ENCODE results near the gene KIF5C.
A peak's percentile ranks its signal among the peaks of the same experiment; 100 is the strongest.

KIF5C gene

DNA sequence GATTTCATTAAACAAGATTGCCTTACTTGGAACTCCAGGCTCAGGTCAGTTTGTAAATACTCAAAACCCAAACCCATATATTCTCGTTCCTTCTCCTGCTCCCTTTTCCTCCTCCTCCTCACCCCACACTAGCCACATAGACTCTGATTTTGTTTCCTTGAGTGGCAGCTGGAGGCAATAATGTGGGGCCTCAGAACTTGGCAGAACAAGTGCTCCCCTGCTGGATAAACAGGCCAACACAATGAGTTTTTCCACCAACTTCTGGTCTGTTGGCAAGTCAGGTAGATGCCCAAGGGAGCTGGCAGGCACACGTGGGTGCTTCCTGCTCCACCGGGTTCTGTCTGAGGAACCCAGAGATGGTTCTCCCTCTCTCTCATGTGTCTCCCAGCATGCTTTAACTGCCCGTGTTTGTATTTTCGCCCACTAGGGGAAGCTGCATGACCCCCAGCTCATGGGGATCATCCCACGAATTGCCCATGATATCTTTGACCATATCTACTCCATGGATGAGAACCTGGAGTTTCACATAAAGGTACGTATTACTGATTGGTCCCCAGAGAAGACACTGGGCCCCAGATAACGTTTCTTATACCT lies 61.9 kb downstream of the KIF5C start:
- no peak overlapping the region for H2AFZ ChIP-seq (ENCODE audit: low read length)

DNA sequence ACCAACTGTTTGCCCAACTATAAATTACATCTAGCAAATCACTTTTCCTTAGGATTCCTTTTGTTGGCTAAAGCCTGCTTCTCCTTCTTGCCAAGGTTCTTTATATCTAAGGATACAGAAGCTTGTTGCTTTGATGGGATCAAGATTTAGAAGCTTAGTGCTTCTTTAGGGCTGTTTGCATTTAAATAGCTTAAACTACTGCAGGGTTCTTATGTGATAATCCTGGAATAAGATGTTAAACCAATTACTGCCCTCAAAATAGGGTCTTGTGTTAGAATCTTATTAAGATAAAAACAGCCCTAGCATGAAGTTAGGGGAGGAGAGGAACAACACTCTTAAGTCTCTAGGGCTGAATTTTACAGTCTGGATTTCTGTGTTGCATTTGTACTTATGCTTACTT lies 64.2 kb downstream of the KIF5C start:
- Histone ChIP-seq H3K4me1 (ENCODE audit: insufficient read depth, low read length, poor library complexity, severe bottlenecking) (no peaks in the 10 kb centered on the region), H4K20me1 (ENCODE audit: insufficient read depth, low read length, poor library complexity, severe bottlenecking) (no peaks in the 10 kb centered on the region), H3F3A (ENCODE audit: low read depth) (no peaks in the 10 kb centered on the region), H3K4me3 (ENCODE audit: low read length, poor library complexity, severe bottlenecking) (no peak overlapping the region), H3K9me3 (ENCODE audit: insufficient read depth, low read depth, low read length) (no peaks in the 10 kb centered on the region), H3K27me3 (ENCODE audit: insufficient read depth, low read length, poor library complexity, severe bottlenecking) (no peaks in the 10 kb centered on the region), H2AFZ (ENCODE audit: low read length) (no peak overlapping the region), H3K79me2 (ENCODE audit: insufficient read depth, low read length) (no peaks in the 10 kb centered on the region), H3K4me2 (ENCODE audit: low read depth, low read length, poor library complexity, severe bottlenecking) (no peak overlapping the region), H3K36me3 (ENCODE audit: insufficient read depth, low read length) (no peaks in the 10 kb centered on the region), H3K9me2 (replicated peaks; ENCODE audit: low read depth, low read length) (no peaks in the 10 kb centered on the region), H3K9ac (ENCODE audit: low read depth, low read length, poor library complexity, severe bottlenecking) (no peak overlapping the region)
- TF ChIP-seq, protein P1, sequence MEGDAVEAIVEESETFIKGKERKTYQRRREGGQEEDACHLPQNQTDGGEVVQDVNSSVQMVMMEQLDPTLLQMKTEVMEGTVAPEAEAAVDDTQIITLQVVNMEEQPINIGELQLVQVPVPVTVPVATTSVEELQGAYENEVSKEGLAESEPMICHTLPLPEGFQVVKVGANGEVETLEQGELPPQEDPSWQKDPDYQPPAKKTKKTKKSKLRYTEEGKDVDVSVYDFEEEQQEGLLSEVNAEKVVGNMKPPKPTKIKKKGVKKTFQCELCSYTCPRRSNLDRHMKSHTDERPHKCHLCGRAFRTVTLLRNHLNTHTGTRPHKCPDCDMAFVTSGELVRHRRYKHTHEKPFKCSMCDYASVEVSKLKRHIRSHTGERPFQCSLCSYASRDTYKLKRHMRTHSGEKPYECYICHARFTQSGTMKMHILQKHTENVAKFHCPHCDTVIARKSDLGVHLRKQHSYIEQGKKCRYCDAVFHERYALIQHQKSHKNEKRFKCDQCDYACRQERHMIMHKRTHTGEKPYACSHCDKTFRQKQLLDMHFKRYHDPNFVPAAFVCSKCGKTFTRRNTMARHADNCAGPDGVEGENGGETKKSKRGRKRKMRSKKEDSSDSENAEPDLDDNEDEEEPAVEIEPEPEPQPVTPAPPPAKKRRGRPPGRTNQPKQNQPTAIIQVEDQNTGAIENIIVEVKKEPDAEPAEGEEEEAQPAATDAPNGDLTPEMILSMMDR (conservative IDR thresholded peaks at IDR 0.05; ENCODE audit: low read length), result no peak
- no peak for TF ChIP-seq EZH2phosphoT487 (IDR thresholded peaks at IDR 0.05; ENCODE audit: borderline replicate concordance)

More for the DNA sequence above, 61.9 kb downstream of the KIF5C start:
- H3K4me2 ChIP-seq (ENCODE audit: low read depth, low read length, poor library complexity, severe bottlenecking), result no peak overlapping the region
- no peaks in the 10 kb centered on the region for H3K27me3 ChIP-seq (ENCODE audit: insufficient read depth, low read length, poor library complexity, severe bottlenecking)
- H4K20me1 ChIP-seq (ENCODE audit: insufficient read depth, low read length, poor library complexity, severe bottlenecking), result no peaks in the 10 kb centered on the region
- H3K9me2 ChIP-seq (replicated peaks; ENCODE audit: low read depth, low read length), result no peaks in the 10 kb centered on the region
- TF ChIP-seq, protein P1 (conservative IDR thresholded peaks at IDR 0.05; ENCODE audit: low read length), result peak; percentile 51
- TF ChIP-seq EZH2phosphoT487 (IDR thresholded peaks at IDR 0.05; ENCODE audit: borderline replicate concordance), result no peak
- H3F3A ChIP-seq (ENCODE audit: low read depth), result no peaks in the 10 kb centered on the region
- H3K36me3 ChIP-seq (ENCODE audit: insufficient read depth, low read length), result no peaks in the 10 kb centered on the region
- H3K9ac ChIP-seq (ENCODE audit: low read depth, low read length, poor library complexity, severe bottlenecking), result no peak overlapping the region
- no peaks in the 10 kb centered on the region for H3K9me3 ChIP-seq (ENCODE audit: insufficient read depth, low read depth, low read length)
- H3K4me3 ChIP-seq (ENCODE audit: low read length, poor library complexity, severe bottlenecking), result no peak overlapping the region
- H3K4me1 ChIP-seq (ENCODE audit: insufficient read depth, low read length, poor library complexity, severe bottlenecking), result no peaks in the 10 kb centered on the region
- H3K79me2 ChIP-seq (ENCODE audit: insufficient read depth, low read length), result no peaks in the 10 kb centered on the region

DNA sequence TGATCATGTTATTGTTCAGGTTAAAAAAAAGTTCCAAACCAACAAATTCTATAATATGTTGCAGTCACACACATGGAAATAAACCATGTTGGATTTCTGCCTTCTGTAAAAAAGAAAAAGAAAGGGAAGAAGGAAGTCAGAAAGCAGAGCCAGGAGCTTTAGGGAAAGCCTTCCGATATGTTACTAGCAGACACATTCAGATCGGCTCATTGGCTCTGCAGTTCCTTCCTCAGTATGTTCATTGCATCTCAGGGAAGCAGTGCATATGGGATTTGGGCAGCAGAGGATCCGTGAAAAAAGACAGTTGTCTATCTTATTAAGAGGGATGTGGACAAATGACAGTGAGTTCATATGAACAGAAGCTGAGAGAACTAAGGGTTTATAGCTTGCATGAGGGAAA lies 68.1 kb downstream of the KIF5C start:
- no peaks in the 10 kb centered on the region for H3F3A ChIP-seq (ENCODE audit: low read depth)
- TF ChIP-seq EZH2phosphoT487 (IDR thresholded peaks at IDR 0.05; ENCODE audit: borderline replicate concordance), result no peak
- TF ChIP-seq, protein P1 (conservative IDR thresholded peaks at IDR 0.05; ENCODE audit: low read length), result no peak
- H3K36me3 ChIP-seq (ENCODE audit: insufficient read depth, low read length), result no peaks in the 10 kb centered on the region
- H3K4me1 ChIP-seq (ENCODE audit: insufficient read depth, low read length, poor library complexity, severe bottlenecking), result no peaks in the 10 kb centered on the region
- H3K9ac ChIP-seq (ENCODE audit: low read depth, low read length, poor library complexity, severe bottlenecking), result no peak overlapping the region
- no peaks in the 10 kb centered on the region for H3K9me3 ChIP-seq (ENCODE audit: insufficient read depth, low read depth, low read length)
- H3K79me2 ChIP-seq (ENCODE audit: insufficient read depth, low read length), result no peaks in the 10 kb centered on the region
- no peak overlapping the region for H2AFZ ChIP-seq (ENCODE audit: low read length)
- no peak overlapping the region for H3K4me2 ChIP-seq (ENCODE audit: low read depth, low read length, poor library complexity, severe bottlenecking)
- no peak overlapping the region for H3K4me3 ChIP-seq (ENCODE audit: low read length, poor library complexity, severe bottlenecking)
- H4K20me1 ChIP-seq (ENCODE audit: insufficient read depth, low read length, poor library complexity, severe bottlenecking), result no peaks in the 10 kb centered on the region
- H3K9me2 ChIP-seq (replicated peaks; ENCODE audit: low read depth, low read length), result no peaks in the 10 kb centered on the region
- H3K27me3 ChIP-seq (ENCODE audit: insufficient read depth, low read length, poor library complexity, severe bottlenecking), result no peaks in the 10 kb centered on the region
